Measurements from ENCODE around the gene PRKAB2.
A peak's percentile ranks its signal among the peaks of the same experiment; 100 is the strongest.
"Not testable (repeated sequence)": the region's sequence is repeated elsewhere in the genome, so short reads cannot be mapped to it uniquely, and the experiment has no call there.

Gene PRKAB2, protein sequence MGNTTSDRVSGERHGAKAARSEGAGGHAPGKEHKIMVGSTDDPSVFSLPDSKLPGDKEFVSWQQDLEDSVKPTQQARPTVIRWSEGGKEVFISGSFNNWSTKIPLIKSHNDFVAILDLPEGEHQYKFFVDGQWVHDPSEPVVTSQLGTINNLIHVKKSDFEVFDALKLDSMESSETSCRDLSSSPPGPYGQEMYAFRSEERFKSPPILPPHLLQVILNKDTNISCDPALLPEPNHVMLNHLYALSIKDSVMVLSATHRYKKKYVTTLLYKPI

GRCh38 chr1:147172168-147173016 lies at the start of gene PRKAB2:
Gene PRKAB2 (minus strand): TSS chr1:147172470. CDS start chr1:147172144, 326 bp downstream.
- DNase-seq: peak; percentile 88

GRCh38 chr1:147218606-147219005 lies 46.3 kb upstream of the PRKAB2 start:
- no peak for DNase-seq

GRCh38 chr1:147217141-147217540 lies 44.9 kb upstream of the PRKAB2 start:
- no peak for DNase-seq

DNA sequence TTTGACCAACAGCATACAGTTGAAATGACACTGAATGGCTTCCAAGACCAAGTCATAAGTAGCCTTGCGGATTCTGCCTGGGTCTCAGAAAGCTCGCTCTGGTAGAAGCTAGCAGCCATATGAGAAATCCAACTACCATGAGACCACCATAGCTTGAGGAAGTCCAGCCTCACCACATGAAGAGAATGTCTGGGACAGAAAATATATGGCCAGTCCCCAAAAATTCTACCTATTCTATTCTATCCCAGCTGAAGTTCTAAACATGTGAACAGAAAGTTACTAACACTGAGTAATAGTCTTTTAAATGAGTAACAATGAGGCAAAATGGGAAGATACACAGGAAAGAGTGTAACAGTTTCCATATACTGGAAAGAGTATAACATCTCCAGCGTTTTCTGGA lies 43.9 kb upstream of the PRKAB2 start:
- DNase-seq: no peak

GRCh38 chr1:147215540-147215916 lies 43.3 kb upstream of the PRKAB2 start:
- no peak for DNase-seq

GRCh38 chr1:147214842-147215539 lies 42.7 kb upstream of the PRKAB2 start:
- no peak for DNase-seq

- DNase-seq: no peak
These were observed 42.1 kb upstream of the PRKAB2 start for GRCh38 chr1:147214325-147214724.

DNA sequence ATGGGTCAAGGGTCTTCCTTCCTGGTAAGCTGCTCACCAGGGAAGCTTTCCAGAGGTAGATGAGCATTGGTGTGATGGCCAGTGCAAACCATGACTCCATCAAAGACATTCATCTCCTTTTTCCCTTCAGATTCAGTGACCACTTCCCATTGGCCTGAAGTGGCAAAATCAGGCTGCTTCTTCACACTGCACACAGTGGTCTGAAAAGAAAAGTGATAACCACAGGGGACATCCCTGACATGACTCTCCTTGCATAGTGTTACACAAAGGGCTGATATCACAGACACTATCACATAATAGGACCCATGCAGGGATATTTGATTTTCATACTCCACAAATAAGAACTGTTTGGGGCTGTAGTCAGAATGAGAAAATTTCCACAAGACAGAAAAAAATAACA lies 41.0 kb upstream of the PRKAB2 start:
- DNase-seq: no peak

- no peak for DNase-seq
These were observed 39.3 kb upstream of the PRKAB2 start for GRCh38 chr1:147211577-147211976.

DNA sequence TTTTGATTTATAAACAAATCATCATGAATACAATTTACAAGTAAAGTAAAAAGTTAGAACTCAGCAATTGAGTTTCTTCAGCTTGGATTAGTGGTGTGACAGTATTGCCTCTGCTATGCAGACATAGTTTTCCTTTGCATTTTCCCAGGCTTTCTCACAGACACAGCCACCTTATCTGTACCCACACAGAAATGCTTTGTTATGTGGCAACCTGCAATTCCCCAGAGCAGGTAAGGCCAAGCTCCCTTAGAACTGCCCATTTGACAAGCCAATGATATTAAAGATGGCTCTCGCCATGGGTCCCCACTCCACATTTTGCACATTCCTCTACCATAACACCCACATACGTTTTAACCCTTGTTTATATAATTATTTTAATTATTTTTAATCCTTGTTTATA lies 38.7 kb upstream of the PRKAB2 start:
- DNase-seq: no peak

- DNase-seq: no peak
These were observed 37.9 kb upstream of the PRKAB2 start for GRCh38 chr1:147209825-147210821.

DNA sequence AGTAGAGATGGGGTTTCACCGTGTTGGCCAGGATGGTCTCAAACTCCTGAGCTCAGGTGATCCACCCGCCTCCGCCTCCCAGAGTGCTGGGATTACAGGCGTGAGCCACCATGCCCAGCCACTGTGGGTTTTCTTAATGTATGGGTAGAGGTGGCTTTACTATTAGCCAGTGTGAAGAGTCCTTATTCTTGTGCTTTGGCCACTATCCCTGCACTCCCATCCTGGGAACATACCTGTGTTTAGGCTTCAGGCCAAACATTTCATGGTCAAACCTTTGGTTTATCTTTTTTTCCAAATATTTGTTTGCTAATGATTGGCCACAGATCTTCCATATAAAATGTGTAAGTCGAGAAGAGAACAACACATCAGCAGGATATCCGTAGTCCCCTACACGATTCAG lies 36.3 kb upstream of the PRKAB2 start:
- no peak for DNase-seq

GRCh38 chr1:147207192-147207591 lies 34.9 kb upstream of the PRKAB2 start:
- no peak for DNase-seq

GRCh38 chr1:147204080-147204479 lies 31.8 kb upstream of the PRKAB2 start:
- DNase-seq: no peak

DNA sequence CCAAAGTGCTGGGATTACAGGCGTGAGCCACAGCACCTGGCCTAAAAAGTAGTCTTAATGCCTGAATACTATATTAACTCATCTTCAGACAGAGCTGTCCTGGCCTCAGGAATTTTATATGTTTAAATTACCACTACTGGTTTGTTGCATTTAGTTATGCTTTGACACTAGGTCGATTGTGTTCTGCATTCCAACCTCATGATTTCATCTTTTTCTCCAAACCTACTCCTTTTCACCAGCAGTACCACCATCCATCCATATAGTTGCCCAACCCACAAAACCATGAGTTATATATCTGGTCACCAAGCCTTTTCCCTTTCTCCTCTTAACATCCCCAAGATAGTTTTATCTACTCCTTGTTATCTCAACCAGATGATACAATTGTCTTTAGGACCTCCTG lies 30.3 kb upstream of the PRKAB2 start:
- no peak for DNase-seq

DNA sequence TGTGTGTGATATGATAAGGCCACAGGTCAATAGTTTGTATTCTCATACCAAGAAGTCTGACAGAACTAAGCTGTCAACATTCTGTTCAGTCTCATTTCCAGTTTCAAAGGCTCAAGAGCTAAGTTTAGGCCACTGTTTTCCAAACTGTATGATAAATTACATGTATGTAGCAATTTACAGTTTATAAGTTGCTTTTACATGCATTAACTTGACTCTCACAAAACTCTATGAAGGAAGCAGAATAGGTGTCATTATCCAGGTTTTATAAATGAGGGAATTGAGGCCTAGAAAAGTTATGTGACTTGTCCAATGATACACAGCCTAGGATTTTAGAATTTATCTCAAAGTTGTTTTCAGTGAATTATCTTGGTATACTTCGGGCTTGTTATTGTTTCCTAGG lies 29.5 kb upstream of the PRKAB2 start:
- no peak for DNase-seq

DNA sequence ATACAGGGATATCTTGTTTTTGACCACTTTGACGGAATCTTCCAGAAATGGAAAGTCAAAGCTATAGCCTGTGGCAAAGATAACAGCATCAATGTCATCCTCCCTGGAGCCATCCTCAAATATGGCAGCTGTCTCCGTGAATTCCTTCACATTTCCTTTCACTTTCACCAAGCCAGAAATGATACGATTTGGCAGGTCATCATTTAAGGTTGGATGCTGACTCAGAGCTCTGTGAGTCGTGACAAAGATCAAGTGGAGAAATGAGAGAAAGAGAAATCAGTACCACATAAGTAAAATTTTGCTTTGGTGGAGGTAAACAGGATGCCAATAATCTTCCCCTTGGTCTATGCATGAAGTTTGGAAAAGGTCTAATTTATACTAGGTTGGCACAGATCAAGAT lies 29.0 kb upstream of the PRKAB2 start:
- no peak for DNase-seq

- DNase-seq: not testable (repeated sequence)
These were observed 25.1 kb upstream of the PRKAB2 start for GRCh38 chr1:147197324-147197723.

- no peak for DNase-seq
These were observed 17.2 kb upstream of the PRKAB2 start for GRCh38 chr1:147189514-147189913.

DNA sequence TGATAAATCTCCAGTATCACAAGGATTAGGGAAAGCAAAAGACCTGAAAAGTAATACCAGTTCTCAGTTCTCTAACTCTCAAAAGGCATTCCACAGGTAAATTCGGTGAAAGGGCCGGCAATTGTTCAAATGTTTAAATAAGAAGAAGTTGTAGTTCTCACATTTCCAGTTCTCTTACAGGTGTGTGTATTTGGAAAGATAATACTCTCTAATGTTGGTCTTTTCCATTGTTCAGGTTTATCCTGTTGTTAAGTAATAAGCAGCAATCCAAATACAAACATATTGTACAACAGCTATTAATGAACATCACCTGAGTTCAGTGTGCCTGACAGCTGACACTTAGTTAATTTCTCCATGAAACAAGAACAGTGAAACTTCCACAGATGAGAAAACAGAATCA lies 13.2 kb upstream of the PRKAB2 start:
- no peak for DNase-seq

DNA sequence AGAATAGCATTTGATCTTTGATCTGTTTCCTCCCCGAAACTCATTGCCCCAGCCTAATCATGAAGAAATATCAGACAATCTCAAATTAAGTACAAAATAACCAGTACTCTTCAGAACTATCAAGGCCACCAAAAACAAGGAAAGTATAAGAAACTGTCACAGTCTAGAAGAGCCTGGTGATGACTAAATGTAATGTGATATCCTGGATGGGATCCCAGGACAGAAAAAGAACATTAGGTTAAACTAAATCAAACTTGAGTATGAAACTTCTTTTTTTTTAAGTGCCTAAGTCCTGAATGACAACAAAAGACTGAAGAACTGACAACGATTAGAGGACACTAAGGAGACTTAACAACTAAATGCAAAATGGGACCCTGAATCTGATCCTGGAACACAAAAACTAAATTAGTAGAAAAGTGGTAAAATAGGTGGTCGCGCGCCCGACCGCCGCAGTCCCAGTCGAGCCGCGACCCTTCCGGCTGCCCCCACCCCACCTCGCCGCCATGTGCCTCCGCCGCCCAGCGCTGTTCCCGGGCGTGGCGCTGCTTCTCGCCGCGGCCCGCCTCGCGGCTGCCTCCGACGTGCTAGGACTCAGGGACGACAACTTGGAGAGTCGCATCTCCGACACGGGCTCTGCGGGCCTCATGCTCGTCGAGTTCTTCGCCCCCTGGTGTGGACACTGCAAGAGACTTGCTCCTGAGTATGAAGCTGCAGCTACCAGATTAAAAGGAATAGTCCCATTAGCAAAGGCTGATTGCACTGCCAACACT lies 5.5 kb upstream of the PRKAB2 start:
- no peak for DNase-seq
